Lung (tissue), 12 donors: ENCODE data around the gene DLG2. TPM values are rescaled to one million over a fixed set of nuclear protein-coding genes. Genes with fewer than 3 reads are reported as not detected.

ENCODE experiments used
- ATAC-seq: fragments of 200-7000 bp; cut with Tn5 transposase; one replicate; pipeline ENCODE4 v1.9.1; 2020; ENCODE audit warnings: moderate number of reproducible peaks; ENCODE audit not compliant: insufficient read depth, low FRiP score
- DNase-seq, 3 donors: peaks; one replicate each; pipeline ENCODE4 v3.0.0-alpha.2; 2013 to 2017
- H3K27ac ChIP-seq, 2 donors: one replicate each; pipeline ENCODE4 v1.5.1; 2013; ENCODE audit warnings: mild to moderate bottlenecking in 2 of 2, moderate library complexity in 2 of 2, control low read depth in 1 of 2, inconsistent platforms in 1 of 2, low read depth in 1 of 2, low read length in 1 of 2
- H3K27me3 ChIP-seq, 3 donors: one replicate each; pipeline ENCODE4 v1.5.1; 2013; ENCODE audit warnings: low read length in 2 of 3; ENCODE audit not compliant: control insufficient read depth in 3 of 3, insufficient read depth in 3 of 3
- H3K36me3 ChIP-seq, 4 donors: one replicate each; pipeline ENCODE4 v1.5.1; 2013; ENCODE audit warnings: low read length in 4 of 4, mild to moderate bottlenecking in 1 of 4, moderate library complexity in 1 of 4; ENCODE audit not compliant: control insufficient read depth in 4 of 4, insufficient read depth in 4 of 4
- H3K4me1 ChIP-seq, 5 donors: one replicate each; pipeline ENCODE4 v1.5.1; 2013; ENCODE audit warnings: low read length in 5 of 5, mild to moderate bottlenecking in 2 of 5, moderate library complexity in 1 of 5; ENCODE audit not compliant: control insufficient read depth in 5 of 5, insufficient read depth in 5 of 5
- H3K4me3 ChIP-seq: one replicate; pipeline ENCODE4 v1.5.1; 2013; ENCODE audit warnings: mild to moderate bottlenecking, control low read depth, moderate library complexity
- H3K9ac ChIP-seq, 2 donors: one replicate each; pipeline ENCODE4 v1.5.1; 2013; ENCODE audit warnings: low read length in 2 of 2, control low read depth in 1 of 2; ENCODE audit not compliant: insufficient read depth in 1 of 2
- H3K9me3 ChIP-seq, 4 donors: one replicate each; pipeline ENCODE4 v1.5.1; 2013; ENCODE audit warnings: low read length in 3 of 4, mild to moderate bottlenecking in 1 of 4, moderate library complexity in 1 of 4; ENCODE audit not compliant: control insufficient read depth in 4 of 4, insufficient read depth in 3 of 4
- CTCF ChIP-seq: IDR thresholded peaks from 2 replicates; pipeline ENCODE4 v1.5.1; 2012; ENCODE audit warnings: mild to moderate bottlenecking; ENCODE audit errors: control extremely low read depth, extremely low read depth
- WGBS, 2 donors: extraction: QIAGEN DNeasy Blood & Tissue Kit; methylation state at CpG; one replicate each; pipeline ENCODE4 v1.1.7; 2013; 5-methylcytosine and 5-hydroxymethylcytosine counted together
- polyA plus RNA-seq, 2 donors: library from polyadenylated mRNA; stranded (reverse); fragments of 200-250 nt; gene quantifications; one replicate each; pipeline ENCODE4 v1.2.1, GENCODE V29; 2013
- total RNA-seq, 2 donors: library from RNA; depleted of rRNA in 1 of 2; stranded (reverse); fragments of >200 nt in 1 of 2; gene quantifications; one replicate each; pipeline ENCODE4 v1.2.1, GENCODE V29; 2014 to 2021
- donor health status: control.
- donor health status: control.
- donor health status: Bipolar disorder and iron deficiency.
- donor health status: healthy.
- donor health status: DM: yes; HTN: yes; CAD: no.

DLG2 gene
- total and polyA plus RNA-seq, 4 donors, result 0.32 to 24.1 (median 5.4) TPM

GRCh38 chr11:83648610-83649527, 1978.3 kb downstream of the DLG2 start:
- DNase-seq (peak in 1 of 3 donors; percentile 40), ATAC-seq (no peak)
- Histone ChIP-seq H3K4me1 (no peaks in the 10 kb centered on the region), H3K4me3 (no peak overlapping the region), H3K27ac (no peak overlapping the region), H3K36me3 (no peaks in the 10 kb centered on the region), H3K9me3 (no peaks in the 10 kb centered on the region), H3K27me3 (no peaks in the 10 kb centered on the region), H3K9ac (no peak overlapping the region)
- WGBS, 2 donors, result 68 to 80% methylated on average over 2 of the region's 2 CpGs
- no peak for TF ChIP-seq CTCF

GRCh38 chr11:83645561-83645960, 1981.6 kb downstream of the DLG2 start:
- TF ChIP-seq CTCF, result no peak
- no peaks in the 10 kb centered on the region for H3K36me3 ChIP-seq
- no peak overlapping the region for H3K9ac ChIP-seq
- no peaks in the 10 kb centered on the region for H3K27me3 ChIP-seq
- WGBS, 2 donors, result 86 to 89% methylated on average over 3 of the region's 3 CpGs
- no peaks in the 10 kb centered on the region for H3K9me3 ChIP-seq
- no peak for ATAC-seq
- no peak for DNase-seq
- no peaks in the 10 kb centered on the region for H3K4me1 ChIP-seq
- no peak overlapping the region for H3K27ac ChIP-seq
- no peak overlapping the region for H3K4me3 ChIP-seq

- no peak for ATAC-seq
- no peaks in the 10 kb centered on the region for H3K27me3 ChIP-seq
- no peaks in the 10 kb centered on the region for H3K9me3 ChIP-seq
- H3K27ac ChIP-seq, result no peak overlapping the region
- H3K36me3 ChIP-seq, result no peaks in the 10 kb centered on the region
- no peak for DNase-seq
- 68 to 78% methylated on average over 1 of the region's 1 CpG for WGBS, 2 donors
- H3K9ac ChIP-seq, result no peak overlapping the region
- no peaks in the 10 kb centered on the region for H3K4me1 ChIP-seq
- TF ChIP-seq CTCF, result no peak
- H3K4me3 ChIP-seq, result no peak overlapping the region
These were observed 1984.0 kb downstream of the DLG2 start for GRCh38 chr11:83643115-83643514.
